Ishikawa (cell line): ENCODE results near the gene PGLYRP2.

Experiments
- FOXM1 ChIP-seq: IDR thresholded peaks from 2 replicates; pipeline ENCODE4 v1.6.1; 2012; ENCODE audit warnings: low read depth, borderline replicate concordance
- MAX ChIP-seq: IDR thresholded peaks from 2 replicates; pipeline ENCODE4 v1.6.1; 2012
- NFIC ChIP-seq: IDR thresholded peaks from 2 replicates; pipeline ENCODE4 v1.6.1; 2012
- REST ChIP-seq: IDR thresholded peaks from 2 replicates; pipeline ENCODE4 v1.6.1; 2012; ENCODE audit warnings: low read depth, mild to moderate bottlenecking
- TCF12 ChIP-seq: IDR thresholded peaks from 2 replicates; pipeline ENCODE4 v1.6.1; 2012; ENCODE audit warnings: low read depth
- ZBTB7A ChIP-seq: IDR thresholded peaks from 2 replicates; pipeline ENCODE4 v1.6.1; 2012; ENCODE audit warnings: low read depth

GRCh38 chr19:15439821-15440641 lies 39.3 kb downstream of the PGLYRP2 start:
- TF ChIP-seq NFIC = no peak
- TF ChIP-seq REST = no peak
- TF ChIP-seq FOXM1 = no peak
- TF ChIP-seq TCF12 = no peak
- TF ChIP-seq ZBTB7A = no peak
- no peak for TF ChIP-seq MAX
